Activated CD8-positive, alpha-beta memory T cell treated with anti-CD3 and anti-CD28 coated beads, Interleukin-2, amount 50 U/mL, for 48 hours (primary cell): ENCODE results near the gene MYH14.

Experiments used
- DNase-seq: peaks from one replicate; pipeline ENCODE4 v3.0.0-alpha.2; 2020

MYH14 gene

GRCh38 chr19:50264483-50265186 lies 61.2 kb downstream of the MYH14 start:
- DNase-seq: no peak

GRCh38 chr19:50266041-50266440 lies 62.6 kb downstream of the MYH14 start:
- DNase-seq: no peak

GRCh38 chr19:50266896-50267295 lies 63.5 kb downstream of the MYH14 start:
- peak; percentile 76 for DNase-seq

GRCh38 chr19:50268041-50268440 lies 64.6 kb downstream of the MYH14 start:
- DNase-seq: no peak

GRCh38 chr19:50268501-50268900 lies 65.1 kb downstream of the MYH14 start:
- DNase-seq: no peak

GRCh38 chr19:50269653-50270052 lies 66.2 kb downstream of the MYH14 start:
- no peak for DNase-seq

- no peak for DNase-seq
Measured at GRCh38 chr19:50272263-50272897, 69.0 kb downstream of the MYH14 start.

GRCh38 chr19:50273821-50274220 lies 70.4 kb downstream of the MYH14 start:
- no peak for DNase-seq

GRCh38 chr19:50275577-50276368 lies 72.4 kb downstream of the MYH14 start:
- DNase-seq: no peak

GRCh38 chr19:50276370-50277063 lies 73.1 kb downstream of the MYH14 start:
- DNase-seq: no peak

GRCh38 chr19:50277966-50278580 lies 74.7 kb downstream of the MYH14 start:
- DNase-seq: no peak

- DNase-seq: no peak
Measured at GRCh38 chr19:50280074-50280473, 76.7 kb downstream of the MYH14 start.

GRCh38 chr19:50280983-50281382 lies 77.6 kb downstream of the MYH14 start:
- no peak for DNase-seq

- DNase-seq: no peak
Measured at GRCh38 chr19:50281491-50281890, 78.1 kb downstream of the MYH14 start.

- no peak for DNase-seq
Measured at GRCh38 chr19:50285833-50286232, 82.4 kb downstream of the MYH14 start.

- no peak for DNase-seq
Measured at GRCh38 chr19:50286443-50286842, 83.0 kb downstream of the MYH14 start.

- no peak for DNase-seq
Measured at GRCh38 chr19:50287331-50287730, 83.9 kb downstream of the MYH14 start.

- no peak for DNase-seq
Measured at GRCh38 chr19:50288954-50289353, 85.5 kb downstream of the MYH14 start.

- no peak for DNase-seq
Measured at GRCh38 chr19:50290011-50290410, 86.6 kb downstream of the MYH14 start.

GRCh38 chr19:50290775-50291174 lies 87.4 kb downstream of the MYH14 start:
- no peak for DNase-seq

- DNase-seq: no peak
Measured at GRCh38 chr19:50292216-50292827, 88.9 kb downstream of the MYH14 start.

- DNase-seq: no peak
Measured at GRCh38 chr19:50293263-50294004, 90.0 kb downstream of the MYH14 start.
